Measurements from ENCODE around the gene EXOC4. TPM values are rescaled to one million over a fixed set of nuclear protein-coding genes. Genes with fewer than 3 reads are reported as not detected.

Gene EXOC4
- total RNA-seq, 4 donors from 2014 or later = 59.2 to 88.7 (median 71.6) TPM

DNA sequence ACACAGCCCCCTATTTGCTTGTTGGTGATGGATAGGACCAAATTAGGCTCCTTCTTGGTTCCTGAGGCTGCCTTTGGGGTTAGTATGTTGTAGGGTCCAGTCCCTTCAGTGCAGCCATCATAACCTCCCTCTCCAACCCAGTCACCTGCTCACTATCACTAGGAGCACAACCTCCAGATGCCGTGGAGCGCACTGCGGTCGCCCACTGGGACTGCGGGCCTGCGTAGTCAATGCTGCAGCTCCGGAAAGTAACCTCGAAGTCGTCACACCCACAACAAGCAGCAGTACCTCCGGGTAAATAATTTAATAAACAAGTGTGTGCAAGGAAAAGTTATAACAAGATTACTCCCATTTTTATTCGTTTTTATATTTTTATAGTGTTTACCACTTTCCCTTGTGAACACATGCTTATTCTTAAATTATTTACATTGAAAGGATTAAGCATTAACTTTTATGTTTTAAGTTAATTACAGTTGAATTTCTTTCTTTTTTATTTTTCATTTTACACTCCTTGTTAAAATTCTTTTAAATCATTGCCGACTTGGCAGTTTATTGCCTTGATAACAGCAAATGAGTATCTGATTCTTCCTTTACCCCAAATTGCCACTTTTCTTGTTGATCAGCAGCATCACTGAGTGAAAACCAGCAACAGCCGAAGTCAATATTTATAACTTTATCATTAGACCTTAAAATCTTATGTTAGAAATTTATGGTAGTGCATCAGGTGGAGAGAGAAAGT is 474.8 kb downstream of the EXOC4 start:
- ATAC-seq (ENCODE audit: low FRiP score) = no peak
- no peak for DNase-seq (ENCODE audit: low spot score)
- TF ChIP-seq, protein P1, sequence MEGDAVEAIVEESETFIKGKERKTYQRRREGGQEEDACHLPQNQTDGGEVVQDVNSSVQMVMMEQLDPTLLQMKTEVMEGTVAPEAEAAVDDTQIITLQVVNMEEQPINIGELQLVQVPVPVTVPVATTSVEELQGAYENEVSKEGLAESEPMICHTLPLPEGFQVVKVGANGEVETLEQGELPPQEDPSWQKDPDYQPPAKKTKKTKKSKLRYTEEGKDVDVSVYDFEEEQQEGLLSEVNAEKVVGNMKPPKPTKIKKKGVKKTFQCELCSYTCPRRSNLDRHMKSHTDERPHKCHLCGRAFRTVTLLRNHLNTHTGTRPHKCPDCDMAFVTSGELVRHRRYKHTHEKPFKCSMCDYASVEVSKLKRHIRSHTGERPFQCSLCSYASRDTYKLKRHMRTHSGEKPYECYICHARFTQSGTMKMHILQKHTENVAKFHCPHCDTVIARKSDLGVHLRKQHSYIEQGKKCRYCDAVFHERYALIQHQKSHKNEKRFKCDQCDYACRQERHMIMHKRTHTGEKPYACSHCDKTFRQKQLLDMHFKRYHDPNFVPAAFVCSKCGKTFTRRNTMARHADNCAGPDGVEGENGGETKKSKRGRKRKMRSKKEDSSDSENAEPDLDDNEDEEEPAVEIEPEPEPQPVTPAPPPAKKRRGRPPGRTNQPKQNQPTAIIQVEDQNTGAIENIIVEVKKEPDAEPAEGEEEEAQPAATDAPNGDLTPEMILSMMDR (IDR thresholded peaks at IDR 0.05) = no peak

DNA sequence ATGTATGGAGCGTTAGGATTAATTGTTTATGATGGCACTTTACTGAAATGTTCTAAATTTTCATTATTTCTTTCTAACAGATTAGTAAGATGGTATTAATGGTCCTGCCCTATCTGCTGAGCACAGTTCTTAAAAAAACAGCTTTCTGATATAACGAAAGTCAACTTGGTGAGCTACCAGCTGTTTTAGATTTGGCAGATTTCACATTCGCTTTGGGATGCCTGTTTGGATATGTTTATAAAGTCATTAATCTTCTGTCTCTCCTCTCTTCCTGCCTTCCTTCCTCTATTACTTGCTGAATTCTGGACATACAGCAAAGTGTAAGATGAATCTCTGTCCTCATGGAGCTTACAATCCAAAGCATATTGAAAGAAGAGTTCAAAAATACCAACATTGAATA is 477.5 kb downstream of the EXOC4 start:
- TF ChIP-seq, protein P1 (IDR thresholded peaks at IDR 0.05) = no peak
- no peak for DNase-seq (ENCODE audit: low spot score)
- no peak for ATAC-seq (ENCODE audit: low FRiP score)

DNA sequence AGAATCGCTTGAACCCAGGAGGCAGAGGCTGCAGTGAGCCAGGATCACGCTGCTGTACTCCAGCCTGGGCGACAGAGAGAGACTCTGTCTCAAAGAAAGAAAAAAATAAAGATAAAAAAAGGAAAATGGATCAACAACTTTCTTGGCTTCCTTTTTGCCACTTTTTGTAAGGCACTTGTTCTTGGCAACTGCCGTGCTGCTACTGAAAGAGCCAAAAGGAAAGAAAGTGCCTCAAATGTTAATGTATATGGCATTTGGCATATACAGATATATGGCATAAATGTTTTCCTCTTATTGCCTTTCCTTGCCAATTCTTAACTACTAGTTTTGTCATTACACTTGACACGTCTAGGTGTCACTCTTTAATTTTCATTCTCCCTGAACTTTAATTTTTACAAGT is 480.5 kb downstream of the EXOC4 start:
- DNase-seq (ENCODE audit: low spot score) (no peak), ATAC-seq (ENCODE audit: low FRiP score) (no peak)
- TF ChIP-seq, protein P1 (IDR thresholded peaks at IDR 0.05) = no peak

DNA sequence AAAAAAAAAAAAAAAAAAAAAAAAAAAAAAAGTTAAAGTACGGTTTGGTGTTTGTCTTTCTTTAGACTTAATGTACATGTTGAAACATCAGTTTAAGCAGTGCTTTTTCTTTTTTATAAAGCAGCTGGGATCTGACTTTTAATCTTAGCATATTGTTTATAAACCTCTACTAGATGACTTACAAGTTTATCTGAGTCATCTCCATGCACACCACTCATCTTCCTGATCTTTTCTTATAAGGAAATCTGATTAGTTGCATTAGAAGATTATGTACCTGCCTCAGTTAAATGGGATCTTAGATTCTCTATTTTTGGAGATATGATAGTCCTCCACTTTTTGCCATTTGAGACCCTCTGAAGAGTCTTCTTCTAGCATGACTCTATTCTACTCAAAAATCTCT is 482.3 kb downstream of the EXOC4 start:
- TF ChIP-seq, protein P1 (IDR thresholded peaks at IDR 0.05) = no peak
- ATAC-seq (ENCODE audit: low FRiP score) = no peak
- no peak for DNase-seq (ENCODE audit: low spot score)

DNA sequence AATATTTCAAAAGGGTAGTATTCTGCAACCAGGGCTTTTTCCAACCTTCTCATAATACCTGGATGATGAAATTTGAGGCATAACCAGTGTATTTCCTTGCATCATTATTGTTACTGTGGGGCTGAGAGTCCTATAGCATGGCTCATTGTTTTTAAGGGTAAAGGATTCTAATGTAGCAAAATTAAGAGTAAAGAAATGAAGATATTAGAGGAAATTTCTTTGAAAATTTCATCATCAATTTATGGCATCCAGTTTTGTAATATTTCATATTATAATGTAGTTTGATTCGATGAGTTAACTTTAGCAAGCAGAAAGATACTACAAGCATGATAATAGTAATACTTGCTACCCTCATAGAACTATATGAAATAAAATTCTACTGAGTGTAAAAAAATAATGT is 486.9 kb downstream of the EXOC4 start:
- ATAC-seq (ENCODE audit: low FRiP score) = no peak
- TF ChIP-seq, protein P1 (IDR thresholded peaks at IDR 0.05) = no peak
- DNase-seq (ENCODE audit: low spot score) = no peak

DNA sequence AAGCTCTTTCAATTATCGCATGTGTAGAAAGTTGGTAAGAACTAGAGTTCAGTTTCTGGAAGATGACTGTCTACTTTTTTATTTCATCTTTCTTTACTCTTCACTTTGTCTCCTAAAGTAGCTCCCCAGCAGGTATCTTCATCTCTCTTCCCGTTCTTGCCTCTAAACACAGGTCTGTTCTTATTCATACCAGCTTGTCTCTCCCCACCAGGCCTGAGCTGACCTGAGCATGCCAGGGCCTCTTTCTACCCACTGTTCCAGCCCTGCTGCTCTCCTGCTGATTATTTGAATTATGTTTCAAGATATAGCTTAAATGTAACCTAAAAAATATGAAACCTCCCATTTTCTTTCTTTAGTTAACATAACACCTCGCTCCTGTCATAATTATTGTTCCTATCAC is 488.2 kb downstream of the EXOC4 start:
- TF ChIP-seq, protein P1 (IDR thresholded peaks at IDR 0.05) = no peak
- ATAC-seq (ENCODE audit: low FRiP score) (no peak), DNase-seq (ENCODE audit: low spot score) (no peak)

DNA sequence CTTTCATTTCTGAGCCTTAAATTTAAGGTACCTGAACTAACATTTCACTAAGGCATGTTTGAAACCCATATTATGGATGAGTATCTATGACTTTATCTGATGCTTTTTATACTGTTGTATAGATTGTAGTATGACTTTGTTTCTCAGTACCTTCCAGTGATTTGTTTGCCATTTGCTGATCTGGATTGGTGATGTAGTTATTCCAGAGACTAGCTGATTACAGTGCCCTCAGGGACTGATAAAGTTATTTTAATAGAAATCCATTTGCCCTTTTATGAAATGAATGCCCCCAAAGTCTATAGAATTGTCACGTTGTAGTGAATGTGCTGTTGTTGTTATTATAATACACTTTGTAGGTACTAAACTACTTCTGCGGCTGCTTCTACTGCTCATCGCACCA is 488.8 kb downstream of the EXOC4 start:
- TF ChIP-seq, protein P1 (IDR thresholded peaks at IDR 0.05) = no peak
- ATAC-seq (ENCODE audit: low FRiP score) (no peak), DNase-seq (ENCODE audit: low spot score) (no peak)

Measured in omental fat pad (tissue), 4 donors.